SK-N-SH (cell line): ENCODE data around the gene DLG1.

ENCODE experiments used
- CTCF ChIP-seq: fragments of 200-600 bp; sonication (generic); IDR thresholded peaks from 2 replicates; pipeline ENCODE4 v1.6.1; 2017; ENCODE audit warnings: antibody characterized with exemption, mild to moderate bottlenecking, moderate library complexity
- EZH2phosphoT487 ChIP-seq: fragments of 200-600 bp; sonication (generic); IDR thresholded peaks from 2 replicates; pipeline ENCODE4 v1.6.1; 2017; ENCODE audit warnings: low read depth, mixed run types, mild to moderate bottlenecking, antibody characterized with exemption, moderate library complexity, borderline replicate concordance
- FOXM1 ChIP-seq: IDR thresholded peaks from 2 replicates; pipeline ENCODE4 v1.4.0; 2012; ENCODE audit warnings: low read depth, mild to moderate bottlenecking
- MAX ChIP-seq: IDR thresholded peaks from 2 replicates; pipeline ENCODE4 v1.4.0; 2012; ENCODE audit warnings: low read depth
- PBX3 ChIP-seq: IDR thresholded peaks from 2 replicates; pipeline ENCODE4; 2012
- POLR2AphosphoS5 ChIP-seq: IDR thresholded peaks from 2 replicates; pipeline ENCODE4 v1.6.1; 2012; ENCODE audit warnings: low read depth, low read length
- RAD21 ChIP-seq: IDR thresholded peaks from 2 replicates; pipeline ENCODE4 v1.6.1; 2012; ENCODE audit warnings: mild to moderate bottlenecking, low read length
- RCOR1 ChIP-seq: fragments of 150-350 bp; IDR thresholded peaks from 2 replicates; pipeline ENCODE4 v1.6.1; 2017; ENCODE audit warnings: antibody characterized with exemption, low read length
- SIN3A ChIP-seq: IDR thresholded peaks from 2 replicates; pipeline ENCODE4 v1.6.1; 2012; ENCODE audit warnings: low read depth, mild to moderate bottlenecking, low read length, moderate library complexity, borderline replicate concordance
- SMC3 ChIP-seq: IDR thresholded peaks from 2 replicates; pipeline ENCODE4 v1.6.1; 2012; ENCODE audit warnings: low read depth, low read length, improper control_type of control experiment
- TCF12 ChIP-seq: IDR thresholded peaks from 2 replicates; pipeline ENCODE4 v1.4.0; 2012
- YY1 ChIP-seq: IDR thresholded peaks from 2 replicates; pipeline ENCODE4 v1.4.0; 2012; ENCODE audit warnings: low read depth, mild to moderate bottlenecking

- peak; percentile 83 for TF ChIP-seq CTCF
- no peak for TF ChIP-seq YY1
- TF ChIP-seq RCOR1: no peak
- no peak for TF ChIP-seq POLR2AphosphoS5
- TF ChIP-seq FOXM1: no peak
- TF ChIP-seq PBX3: no peak
- TF ChIP-seq RAD21: peak; percentile 50
- peak; percentile 52 for TF ChIP-seq SMC3
- TF ChIP-seq MAX: no peak
- TF ChIP-seq SIN3A: no peak
- no peak for TF ChIP-seq TCF12
- no peak for TF ChIP-seq EZH2phosphoT487
These were observed 268.8 kb downstream of the DLG1 start, which contains the start of gene MELTF for GRCh38 chr3:197029511-197030167.
